GM19240 (cell line): ENCODE measurements around the gene ITGB1BP1.

Source experiments
- DNase-seq: peaks from one replicate; pipeline ENCODE4 v3.0.0; 2011; ENCODE audit warnings: low spot score; ENCODE audit not compliant: insufficient read length

The ITGB1BP1 gene

DNA sequence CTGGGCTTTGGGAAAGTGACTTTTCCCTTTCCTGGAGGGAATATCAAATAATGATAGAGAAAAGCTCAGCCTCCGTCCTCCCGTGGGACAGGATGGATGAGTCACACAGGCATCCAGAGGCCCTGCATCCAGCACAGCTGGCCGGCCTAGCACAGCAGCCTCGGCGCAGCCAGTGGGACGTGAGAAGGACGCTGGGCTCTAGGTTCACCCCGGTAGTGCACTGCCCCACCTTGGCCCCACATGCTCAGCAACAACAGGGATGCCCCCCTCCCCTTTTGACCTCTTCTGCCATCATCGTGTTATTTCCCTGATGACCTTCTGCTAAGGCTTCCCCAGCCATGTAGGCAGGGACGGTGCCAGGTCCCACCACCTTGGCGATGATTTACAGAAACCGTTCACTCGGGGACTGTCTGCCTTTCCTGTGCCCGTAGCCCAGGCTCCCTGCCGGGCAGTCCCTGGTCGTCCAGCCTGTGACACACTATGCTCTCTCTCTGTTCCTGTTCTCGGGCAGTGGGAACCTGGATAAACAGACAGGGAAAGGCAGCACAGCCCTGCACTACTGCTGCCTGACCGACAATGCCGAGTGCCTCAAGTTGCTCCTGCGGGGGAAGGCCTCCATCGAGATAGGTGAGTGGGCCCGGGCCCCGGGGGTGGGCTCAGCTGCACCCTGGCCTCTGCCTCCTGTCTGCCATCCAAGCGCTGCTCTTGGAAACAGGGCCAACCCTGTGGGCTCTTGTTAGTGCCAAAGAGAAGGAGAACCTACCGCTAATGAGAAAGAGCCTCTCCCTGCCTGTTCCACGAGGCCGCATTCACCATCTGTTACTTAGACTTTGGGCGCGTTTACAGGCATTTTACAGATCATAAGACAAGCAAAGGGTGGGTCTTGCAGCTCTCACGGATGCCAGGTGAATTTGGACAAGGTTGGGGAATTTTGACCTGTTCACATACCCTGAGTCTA lies 44.6 kb downstream of the ITGB1BP1 start:
- no peak for DNase-seq

DNA sequence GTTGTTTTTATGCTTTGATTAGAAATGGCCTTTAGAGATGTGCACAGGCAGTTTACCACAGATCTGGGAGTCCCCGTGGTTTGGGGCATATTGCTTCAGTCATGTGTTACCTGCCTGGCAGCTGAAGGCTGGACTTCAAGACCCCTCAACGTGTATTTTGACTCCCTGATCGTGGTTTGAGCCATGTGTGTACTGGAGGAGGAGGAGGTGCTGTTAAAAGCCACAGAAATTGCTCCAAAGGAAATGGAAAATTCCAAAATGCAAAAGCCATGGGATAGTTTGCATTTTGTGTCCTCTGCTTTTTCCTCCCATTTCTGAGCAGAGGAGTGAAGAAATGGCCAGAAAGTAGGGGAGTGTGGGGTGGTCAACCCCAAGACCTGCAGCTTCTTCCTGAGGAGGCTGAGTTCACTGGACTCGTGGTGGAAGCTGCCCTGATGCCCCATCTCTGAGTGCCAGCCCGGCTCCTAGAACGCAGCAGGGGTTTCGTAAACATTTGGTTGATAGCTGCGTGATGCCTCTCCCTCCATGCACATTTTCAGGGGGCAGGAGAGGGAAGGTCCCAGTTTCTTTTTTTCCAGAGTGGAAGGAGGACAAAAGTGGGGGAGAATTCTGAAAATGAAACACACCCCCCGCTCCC lies 45.7 kb downstream of the ITGB1BP1 start:
- DNase-seq, result no peak

DNA sequence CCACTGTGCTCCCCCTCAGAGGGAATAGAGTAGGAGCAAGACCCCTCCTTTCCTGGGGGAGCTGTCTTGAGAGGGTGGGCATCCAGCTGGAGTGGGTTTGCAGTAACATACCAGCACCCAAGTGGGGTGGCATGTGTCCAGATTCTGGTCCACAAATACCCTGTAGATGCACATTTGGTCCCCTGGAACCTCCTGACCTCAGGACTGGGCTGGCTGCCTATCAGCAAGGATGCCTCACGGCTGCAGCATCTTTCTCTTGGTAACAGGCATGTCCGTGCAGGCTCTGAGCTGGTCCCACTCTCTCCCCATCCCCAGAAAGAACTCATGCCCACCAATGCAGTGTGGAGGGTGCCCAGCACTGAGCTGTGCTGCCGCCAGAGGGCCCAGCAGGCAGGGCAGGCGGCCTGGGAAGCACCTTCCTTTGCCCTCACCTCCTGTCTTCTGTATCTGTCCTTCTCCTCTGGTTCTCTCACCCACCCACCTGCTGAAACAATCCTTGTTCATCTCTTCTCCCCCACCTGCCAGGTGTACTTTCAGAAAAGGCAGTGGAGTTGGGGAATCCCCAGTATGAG lies 47.4 kb downstream of the ITGB1BP1 start:
- no peak for DNase-seq

- DNase-seq, result no peak
Observed at GRCh38 chr2:9374071-9374730, 49.1 kb downstream of the ITGB1BP1 start.

DNA sequence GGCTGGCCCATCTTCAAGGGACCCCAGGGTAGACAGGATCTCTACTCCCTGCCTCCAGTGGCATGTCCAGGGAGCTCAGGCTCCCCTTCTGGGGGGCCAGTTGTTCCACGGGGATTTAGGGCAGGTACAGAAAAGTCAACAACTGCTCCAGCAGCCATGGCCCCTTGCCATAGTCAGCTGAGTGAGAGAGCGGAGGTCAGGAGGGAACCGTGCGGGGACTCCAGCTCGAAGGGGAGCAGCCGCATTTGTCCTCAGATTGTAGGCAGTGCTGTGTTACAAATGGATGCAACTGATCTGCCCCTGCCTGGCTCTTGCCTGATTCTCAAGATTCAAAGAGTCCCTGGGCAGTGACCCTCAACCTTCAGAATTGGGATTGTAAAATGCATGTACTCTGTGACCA lies 49.9 kb downstream of the ITGB1BP1 start:
- no peak for DNase-seq

DNA sequence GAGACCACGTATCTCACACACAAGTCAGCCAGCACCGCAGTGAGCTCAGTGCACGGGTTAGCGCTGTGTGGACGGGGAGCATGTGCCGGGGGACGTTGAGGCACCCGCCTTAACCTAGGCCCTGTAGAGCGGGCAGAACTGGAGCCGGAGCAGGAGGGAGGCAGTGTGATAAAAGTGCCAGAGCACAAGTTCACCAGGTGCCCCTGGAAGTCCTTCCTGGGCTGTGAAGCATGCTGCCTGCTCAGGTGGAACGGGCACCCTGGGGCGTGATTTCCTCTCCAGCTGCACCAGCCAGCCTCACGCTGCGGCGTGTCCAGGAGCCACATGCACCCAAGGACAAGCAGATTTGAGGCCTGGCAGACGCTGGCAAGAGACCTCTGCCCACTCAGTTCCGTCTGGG lies 50.3 kb downstream of the ITGB1BP1 start:
- no peak for DNase-seq

- DNase-seq, result no peak
Observed at GRCh38 chr2:9370746-9371145, 52.6 kb downstream of the ITGB1BP1 start.

- DNase-seq, result no peak
Observed at GRCh38 chr2:9366026-9366425, 57.3 kb downstream of the ITGB1BP1 start.

DNA sequence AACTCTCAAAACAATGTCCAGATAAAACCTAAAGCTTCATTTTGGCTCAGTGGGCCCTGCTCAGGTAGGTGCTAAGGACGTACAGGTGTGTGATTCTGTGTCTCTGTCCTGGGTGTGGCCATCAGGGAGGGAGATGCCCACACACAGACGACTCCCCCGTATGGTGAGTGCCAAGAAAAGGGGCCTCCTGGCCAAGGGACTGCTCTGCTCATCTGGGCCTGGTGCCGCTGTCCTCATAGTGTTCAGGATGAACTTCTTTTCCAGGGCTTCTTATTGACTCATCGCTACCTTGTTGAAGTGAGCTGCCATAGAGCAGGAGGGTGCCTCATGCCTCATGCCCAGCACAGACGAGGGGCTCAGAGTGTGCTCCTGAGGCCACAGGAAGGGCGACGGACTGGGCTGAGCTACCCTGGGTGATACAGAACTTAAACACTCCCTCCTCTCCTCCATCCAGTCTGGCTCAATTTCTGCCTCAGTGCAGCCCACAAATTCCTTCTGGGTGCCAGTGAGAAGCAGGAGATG lies 57.8 kb downstream of the ITGB1BP1 start:
- no peak for DNase-seq

DNA sequence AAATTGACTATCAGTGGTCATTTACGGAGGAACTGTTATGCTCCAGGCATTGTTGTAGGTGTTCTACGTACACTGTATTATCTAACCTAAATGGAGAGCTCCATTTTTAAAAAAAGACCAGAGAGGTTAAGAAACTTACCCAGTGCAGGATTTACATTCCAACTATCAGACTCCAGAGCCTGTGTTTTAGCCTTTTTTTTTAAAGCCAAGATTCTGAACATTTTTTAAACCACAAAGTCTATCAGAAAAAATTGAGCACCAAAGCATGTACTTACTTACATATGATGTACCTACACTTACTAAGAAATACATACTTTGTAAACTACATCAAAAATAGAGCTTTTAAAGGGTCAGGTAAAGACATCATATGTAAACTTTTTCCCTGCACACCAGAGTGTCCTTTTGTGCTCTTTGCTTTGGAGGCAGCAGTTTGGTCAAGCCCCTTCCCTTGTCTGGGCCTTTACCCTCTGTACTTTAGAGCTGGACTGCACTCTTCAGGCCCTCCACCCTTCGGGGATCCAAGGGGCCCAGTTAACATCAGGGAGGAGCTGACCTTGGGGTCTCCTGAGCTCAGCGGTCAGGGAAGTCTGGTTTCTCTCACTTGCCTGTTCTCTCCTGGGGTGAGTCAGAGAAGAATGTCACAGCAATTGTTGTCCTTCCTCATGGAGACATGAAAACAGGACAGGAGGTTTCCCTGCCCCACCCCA lies 58.4 kb downstream of the ITGB1BP1 start:
- DNase-seq, result no peak

DNA sequence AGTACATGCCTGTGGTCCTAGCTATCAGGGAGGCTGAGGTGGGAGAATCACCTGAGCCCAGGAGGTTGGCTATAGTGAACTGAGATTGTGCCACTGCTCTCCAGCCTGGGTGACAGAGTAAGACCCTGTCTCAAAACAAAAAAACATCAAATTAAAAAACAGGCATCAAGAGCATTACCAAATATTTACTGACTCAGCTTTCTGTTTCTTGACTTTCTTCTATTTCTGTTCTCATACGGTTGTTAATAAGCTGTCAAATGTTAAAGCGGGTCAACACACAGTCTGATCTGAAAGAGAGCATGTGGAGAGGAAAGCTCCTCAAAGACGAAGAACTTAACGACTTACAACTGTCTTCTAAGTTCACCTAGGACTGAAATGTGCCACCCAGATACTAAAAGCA lies 59.0 kb downstream of the ITGB1BP1 start:
- no peak for DNase-seq

GRCh38 chr2:9360701-9361100 lies 62.6 kb downstream of the ITGB1BP1 start:
- DNase-seq, result no peak

GRCh38 chr2:9360110-9360509 lies 63.2 kb downstream of the ITGB1BP1 start:
- DNase-seq, result no peak

GRCh38 chr2:9359463-9359862 lies 63.9 kb downstream of the ITGB1BP1 start:
- no peak for DNase-seq

DNA sequence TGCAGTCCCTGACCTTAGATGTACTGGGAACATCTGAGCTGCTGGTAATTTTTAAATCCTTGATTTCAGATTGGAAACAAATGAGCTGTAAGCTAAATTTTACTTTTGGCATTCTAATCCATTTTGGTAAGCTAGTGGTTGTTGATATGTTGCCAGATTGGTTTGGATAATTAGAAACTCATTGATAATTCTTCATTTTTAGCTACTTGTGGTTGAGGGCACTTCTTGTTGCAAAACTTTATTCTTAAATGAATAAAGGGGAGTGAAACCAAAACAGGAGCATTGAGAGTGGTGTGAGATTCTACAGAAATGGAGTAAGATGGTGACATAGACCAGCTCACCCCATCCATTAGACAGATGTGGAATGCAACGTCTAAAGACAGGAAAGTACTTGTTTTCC lies 64.5 kb downstream of the ITGB1BP1 start:
- no peak for DNase-seq

GRCh38 chr2:9356261-9356660 lies 67.1 kb downstream of the ITGB1BP1 start:
- DNase-seq, result no peak

DNA sequence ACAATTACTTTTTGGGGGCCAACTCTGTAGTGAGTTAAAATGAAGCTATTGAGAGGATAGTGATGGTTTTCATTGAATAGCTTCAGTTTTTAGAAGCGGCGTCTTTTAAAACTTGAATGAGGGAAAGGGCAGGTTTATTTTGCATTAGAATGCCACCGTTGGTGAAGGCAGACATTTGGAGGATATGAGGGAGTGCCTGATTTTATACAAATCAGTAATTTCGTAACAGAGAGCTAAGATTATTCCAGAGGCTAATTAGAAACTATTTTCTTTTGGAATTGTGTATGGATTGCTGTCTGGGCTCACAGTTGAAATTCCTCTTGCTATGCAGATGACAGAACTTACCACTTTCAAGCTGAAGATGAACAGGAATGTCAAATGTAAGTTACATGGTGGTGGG lies 67.6 kb downstream of the ITGB1BP1 start:
- DNase-seq, result no peak

- no peak for DNase-seq
Observed at GRCh38 chr2:9355270-9355669, 68.1 kb downstream of the ITGB1BP1 start.

- no peak for DNase-seq
Observed at GRCh38 chr2:9354318-9354717, 69.0 kb downstream of the ITGB1BP1 start.
